Fibroblast of pulmonary artery (primary cell): ENCODE measurements around the gene CD69.
"Not testable (repeated sequence)": the region's sequence is repeated elsewhere in the genome, so short reads cannot be mapped to it uniquely, and the experiment has no call there.

Experiments used
- DNase-seq: peaks from one replicate; pipeline ENCODE4 v3.0.0-alpha.2; 2010; ENCODE audit warnings: low read depth
- H3K4me3 ChIP-seq: replicated peaks from 2 replicates; pipeline ENCODE4 v1.5.1; 2011; ENCODE audit warnings: low read depth, mild to moderate bottlenecking, control low read depth, low read length, moderate library complexity
- CTCF ChIP-seq: IDR thresholded peaks from 2 replicates; pipeline ENCODE4 v1.5.1; 2011; ENCODE audit warnings: mild to moderate bottlenecking, control low read depth, low read length, inconsistent platforms; ENCODE audit errors: missing control alignments

The CD69 gene

GRCh38 chr12:9750276-9751203 is 10.2 kb downstream of the CD69 start:
- H3K4me3 ChIP-seq: peak overlapping the region; percentile 8
- DNase-seq: peak; percentile 73
- peak; percentile 83 for TF ChIP-seq CTCF

GRCh38 chr12:9749640-9750039 is 11.1 kb downstream of the CD69 start:
- DNase-seq: no peak
- TF ChIP-seq CTCF: no peak
- H3K4me3 ChIP-seq: no peak overlapping the region

GRCh38 chr12:9745199-9745598 is 15.5 kb downstream of the CD69 start:
- DNase-seq: no peak
- no peak overlapping the region for H3K4me3 ChIP-seq
- TF ChIP-seq CTCF: no peak

GRCh38 chr12:9742661-9743060 is 18.0 kb downstream of the CD69 start:
- no peak for TF ChIP-seq CTCF
- no peak overlapping the region for H3K4me3 ChIP-seq
- DNase-seq: no peak

GRCh38 chr12:9741726-9742125 is 19.0 kb downstream of the CD69 start:
- no peak overlapping the region for H3K4me3 ChIP-seq
- DNase-seq: no peak
- no peak for TF ChIP-seq CTCF

- peak overlapping the region; percentile 32 for H3K4me3 ChIP-seq
- no peak for DNase-seq
- TF ChIP-seq CTCF: no peak
These were observed 20.5 kb downstream of the CD69 start for GRCh38 chr12:9740106-9740750.

- not testable (repeated sequence) for DNase-seq
- peak overlapping the region; percentile 32 for H3K4me3 ChIP-seq
These were observed 21.1 kb downstream of the CD69 start for GRCh38 chr12:9739404-9740105.

GRCh38 chr12:9738905-9739304 is 21.8 kb downstream of the CD69 start:
- not testable (repeated sequence) for DNase-seq, H3K4me3 ChIP-seq
